ENCODE results near the gene AUTS2.

Gene AUTS2

DNA sequence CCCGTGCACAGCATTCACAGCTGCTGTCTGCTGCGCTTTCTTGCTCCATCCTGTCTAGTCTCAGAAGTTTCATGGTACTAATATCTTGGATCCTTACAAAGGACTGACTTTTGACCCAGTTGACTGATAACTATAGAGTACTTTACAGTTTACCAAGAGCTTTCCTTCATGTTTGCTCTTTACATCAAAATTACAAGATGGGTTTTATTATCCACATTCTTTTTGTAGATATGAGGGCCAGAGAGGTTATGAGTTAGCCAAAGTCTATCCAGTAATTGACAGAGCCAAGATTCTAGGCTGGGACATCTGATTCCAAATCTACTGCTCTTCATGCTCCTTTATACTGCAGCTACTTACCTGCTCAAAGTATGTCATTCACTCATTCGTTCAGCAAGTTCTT lies 218.2 kb downstream of the AUTS2 start:
- ChIA-PET POLR2A (no interaction called here), CTCF (interaction anchor here (1.3 kb wide), 1 partner anchor 10 kb away, joined by 3 read pairs; no protein-coding TSS in a partner anchor)
- no peak overlapping the region for H3K4me3 ChIP-seq (ENCODE audit: low read depth, low read length)
- peaks cover 64% of the 10 kb centered on the region for H3K4me1 ChIP-seq (ENCODE audit: control insufficient read depth, insufficient read depth, low read length)
- no peak overlapping the region for H3K27ac ChIP-seq (ENCODE audit: extremely low read depth, low read depth, low read length)
- TF ChIP-seq ZNF510 (tag by site-specific recombination; IDR thresholded peaks at IDR 0.05; ENCODE audit: insufficient replicate concordance) (no peak), HOXA7 (CRISPR knock-in tag; IDR thresholded peaks at IDR 0.05; ENCODE audit: borderline replicate concordance) (no peak), ZBTB44 (tag by site-specific recombination; IDR thresholded peaks at IDR 0.05) (no peak), ZNF133 (tag by site-specific recombination; IDR thresholded peaks at IDR 0.05) (no peak), SP7 (tag by site-specific recombination; IDR thresholded peaks at IDR 0.05) (no peak)
- TF ChIP-seq, protein P1, sequence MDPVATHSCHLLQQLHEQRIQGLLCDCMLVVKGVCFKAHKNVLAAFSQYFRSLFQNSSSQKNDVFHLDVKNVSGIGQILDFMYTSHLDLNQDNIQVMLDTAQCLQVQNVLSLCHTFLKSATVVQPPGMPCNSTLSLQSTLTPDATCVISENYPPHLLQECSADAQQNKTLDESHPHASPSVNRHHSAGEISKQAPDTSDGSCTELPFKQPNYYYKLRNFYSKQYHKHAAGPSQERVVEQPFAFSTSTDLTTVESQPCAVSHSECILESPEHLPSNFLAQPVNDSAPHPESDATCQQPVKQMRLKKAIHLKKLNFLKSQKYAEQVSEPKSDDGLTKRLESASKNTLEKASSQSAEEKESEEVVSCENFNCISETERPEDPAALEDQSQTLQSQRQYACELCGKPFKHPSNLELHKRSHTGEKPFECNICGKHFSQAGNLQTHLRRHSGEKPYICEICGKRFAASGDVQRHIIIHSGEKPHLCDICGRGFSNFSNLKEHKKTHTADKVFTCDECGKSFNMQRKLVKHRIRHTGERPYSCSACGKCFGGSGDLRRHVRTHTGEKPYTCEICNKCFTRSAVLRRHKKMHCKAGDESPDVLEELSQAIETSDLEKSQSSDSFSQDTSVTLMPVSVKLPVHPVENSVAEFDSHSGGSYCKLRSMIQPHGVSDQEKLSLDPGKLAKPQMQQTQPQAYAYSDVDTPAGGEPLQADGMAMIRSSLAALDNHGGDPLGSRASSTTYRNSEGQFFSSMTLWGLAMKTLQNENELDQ (tag by site-specific recombination; IDR thresholded peaks at IDR 0.05; ENCODE audit: low read depth) = no peak
- no peaks in the 10 kb centered on the region for H3K9me3 ChIP-seq (ENCODE audit: control insufficient read depth, insufficient read depth, low read depth, low read length)
- no peaks in the 10 kb centered on the region for H3K36me3 ChIP-seq (ENCODE audit: control insufficient read depth in 2 of 2, insufficient read depth in 1 of 2, low read length in 2 of 2)

DNA sequence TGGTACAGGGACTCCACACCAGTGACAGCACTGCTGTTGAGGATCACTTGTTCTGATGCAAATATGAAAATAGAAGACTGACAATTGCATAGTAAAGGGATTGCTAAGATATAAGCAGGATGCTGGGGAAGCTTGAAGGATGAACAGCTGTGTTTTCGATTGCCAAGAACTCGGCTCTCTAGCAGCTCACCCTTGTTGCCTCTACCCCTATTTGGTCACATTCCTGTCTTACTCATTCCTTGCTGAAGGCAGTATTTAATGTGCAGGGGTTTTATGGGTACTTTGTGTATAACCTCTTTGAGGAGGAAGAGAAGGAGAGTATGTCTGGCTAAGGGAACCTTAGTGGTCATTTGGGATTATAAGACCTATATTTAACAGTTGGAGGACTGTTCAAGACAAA lies 218.8 kb downstream of the AUTS2 start:
- H3K9me3 ChIP-seq (ENCODE audit: control insufficient read depth, insufficient read depth, low read depth, low read length) = no peaks in the 10 kb centered on the region
- H3K27ac ChIP-seq (ENCODE audit: extremely low read depth, low read depth, low read length) = peak overlapping the region; percentile 16; the same call in 1 of the 2 replicates
- TF ChIP-seq ZBTB6 (tag by site-specific recombination; IDR thresholded peaks at IDR 0.05) (no peak), TRIM28 (IDR thresholded peaks at IDR 0.05; ENCODE audit: borderline replicate concordance, low read length) (no peak)
- TF ChIP-seq, protein P2, sequence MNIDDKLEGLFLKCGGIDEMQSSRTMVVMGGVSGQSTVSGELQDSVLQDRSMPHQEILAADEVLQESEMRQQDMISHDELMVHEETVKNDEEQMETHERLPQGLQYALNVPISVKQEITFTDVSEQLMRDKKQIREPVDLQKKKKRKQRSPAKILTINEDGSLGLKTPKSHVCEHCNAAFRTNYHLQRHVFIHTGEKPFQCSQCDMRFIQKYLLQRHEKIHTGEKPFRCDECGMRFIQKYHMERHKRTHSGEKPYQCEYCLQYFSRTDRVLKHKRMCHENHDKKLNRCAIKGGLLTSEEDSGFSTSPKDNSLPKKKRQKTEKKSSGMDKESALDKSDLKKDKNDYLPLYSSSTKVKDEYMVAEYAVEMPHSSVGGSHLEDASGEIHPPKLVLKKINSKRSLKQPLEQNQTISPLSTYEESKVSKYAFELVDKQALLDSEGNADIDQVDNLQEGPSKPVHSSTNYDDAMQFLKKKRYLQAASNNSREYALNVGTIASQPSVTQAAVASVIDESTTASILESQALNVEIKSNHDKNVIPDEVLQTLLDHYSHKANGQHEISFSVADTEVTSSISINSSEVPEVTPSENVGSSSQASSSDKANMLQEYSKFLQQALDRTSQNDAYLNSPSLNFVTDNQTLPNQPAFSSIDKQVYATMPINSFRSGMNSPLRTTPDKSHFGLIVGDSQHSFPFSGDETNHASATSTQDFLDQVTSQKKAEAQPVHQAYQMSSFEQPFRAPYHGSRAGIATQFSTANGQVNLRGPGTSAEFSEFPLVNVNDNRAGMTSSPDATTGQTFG (tag by site-specific recombination; IDR thresholded peaks at IDR 0.05; ENCODE audit: borderline replicate concordance) = no peak
- CTCF ChIA-PET = interaction anchor here (1.3 kb wide), 1 partner anchor 10 kb away, joined by 3 read pairs; no protein-coding TSS in a partner anchor
- H3K4me1 ChIP-seq (ENCODE audit: control insufficient read depth, insufficient read depth, low read length) = peaks cover 59% of the 10 kb centered on the region
- H3K36me3 ChIP-seq (ENCODE audit: control insufficient read depth in 2 of 2, insufficient read depth in 1 of 2, low read length in 2 of 2) = no peaks in the 10 kb centered on the region
- POLR2A ChIA-PET = no interaction called here
- no peak overlapping the region for H3K4me3 ChIP-seq (ENCODE audit: low read depth, low read length)

GRCh38 chr7:69817841-69818635 lies 219.8 kb downstream of the AUTS2 start:
- Histone ChIP-seq H3K4me1 (ENCODE audit: control insufficient read depth, insufficient read depth, low read length) (peaks cover 59% of the 10 kb centered on the region), H3K27ac (ENCODE audit: extremely low read depth, low read depth, low read length) (no peak overlapping the region; the same call in 1 of the 2 replicates), H3K36me3 (ENCODE audit: control insufficient read depth in 2 of 2, insufficient read depth in 1 of 2, low read length in 2 of 2) (no peaks in the 10 kb centered on the region), H3K9me3 (ENCODE audit: control insufficient read depth, insufficient read depth, low read depth, low read length) (no peaks in the 10 kb centered on the region), H3K4me3 (ENCODE audit: low read depth, low read length) (no peak overlapping the region)
- CTCF ChIA-PET = interaction anchor here (0.9 kb wide), 1 partner anchor 10 kb away, joined by 3 read pairs; no protein-coding TSS in a partner anchor
- TF ChIP-seq ZFP41 (tag by site-specific recombination; IDR thresholded peaks at IDR 0.05; ENCODE audit: borderline replicate concordance) (no peak), SCRT2 (tag by site-specific recombination; IDR thresholded peaks at IDR 0.05) (no peak), ZFP69B (tag by site-specific recombination; IDR thresholded peaks at IDR 0.05) (no peak), ZNF169 (tag by site-specific recombination; IDR thresholded peaks at IDR 0.05) (no peak)
- TF ChIP-seq, protein P3, sequence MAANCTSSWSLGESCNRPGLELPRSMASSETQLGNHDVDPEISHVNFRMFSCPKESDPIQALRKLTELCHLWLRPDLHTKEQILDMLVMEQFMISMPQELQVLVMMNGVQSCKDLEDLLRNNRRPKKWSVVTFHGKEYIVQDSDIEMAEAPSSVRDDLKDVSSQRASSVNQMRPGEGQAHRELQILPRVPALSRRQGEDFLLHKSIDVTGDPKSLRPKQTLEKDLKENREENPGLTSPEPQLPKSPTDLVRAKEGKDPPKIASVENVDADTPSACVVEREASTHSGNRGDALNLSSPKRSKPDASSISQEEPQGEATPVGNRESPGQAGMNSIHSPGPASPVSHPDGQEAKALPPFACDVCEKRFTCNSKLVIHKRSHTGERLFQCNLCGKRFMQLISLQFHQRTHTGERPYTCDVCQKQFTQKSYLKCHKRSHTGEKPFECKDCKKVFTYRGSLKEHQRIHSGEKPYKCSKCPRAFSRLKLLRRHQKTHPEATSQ (tag by site-specific recombination; IDR thresholded peaks at IDR 0.05) = no peak
- TF ChIP-seq, protein P4, sequence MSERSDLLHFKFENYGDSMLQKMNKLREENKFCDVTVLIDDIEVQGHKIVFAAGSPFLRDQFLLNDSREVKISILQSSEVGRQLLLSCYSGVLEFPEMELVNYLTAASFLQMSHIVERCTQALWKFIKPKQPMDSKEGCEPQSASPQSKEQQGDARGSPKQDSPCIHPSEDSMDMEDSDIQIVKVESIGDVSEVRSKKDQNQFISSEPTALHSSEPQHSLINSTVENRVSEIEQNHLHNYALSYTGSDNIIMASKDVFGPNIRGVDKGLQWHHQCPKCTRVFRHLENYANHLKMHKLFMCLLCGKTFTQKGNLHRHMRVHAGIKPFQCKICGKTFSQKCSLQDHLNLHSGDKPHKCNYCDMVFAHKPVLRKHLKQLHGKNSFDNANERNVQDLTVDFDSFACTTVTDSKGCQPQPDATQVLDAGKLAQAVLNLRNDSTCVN (tag by site-specific recombination; optimal IDR thresholded peaks at IDR 0.05) = no peak
- POLR2A ChIA-PET = no interaction called here
